Left lung (tissue), 10 donors: Measurements from ENCODE around the gene BRK1. TPM values are rescaled to one million over a fixed set of nuclear protein-coding genes. Genes with fewer than 3 reads are reported as not detected.
"Not testable (repeated sequence)": the region's sequence is repeated elsewhere in the genome, so short reads cannot be mapped to it uniquely, and the experiment has no call there.

Source experiments
- ATAC-seq: fragments of 200-7000 bp; cut with Tn5 transposase; one replicate; pipeline ENCODE4 v1.9.1; 2020; ENCODE audit warnings: moderate library complexity
- DNase-seq, 4 donors: peaks; one replicate each; pipeline ENCODE4 v3.0.0-alpha.2; 2013 to 2020
- H3K27ac ChIP-seq, 2 donors: fragments of 200-600 bp; sonication (generic) in 1 of 2; one replicate each; pipeline versions ENCODE4 v1.5.0 to v1.8.0; 2020 to 2021
- H3K27me3 ChIP-seq, 2 donors: fragments of 200-600 bp; sonication (generic) in 1 of 2; one replicate each; pipeline versions ENCODE4 v1.5.0 to v1.8.0; 2020 to 2021
- H3K36me3 ChIP-seq, 2 donors: fragments of 200-600 bp; sonication (generic) in 1 of 2; one replicate each; pipeline versions ENCODE4 v1.5.0 to v1.8.0; 2020 to 2021
- H3K4me1 ChIP-seq, 2 donors: fragments of 200-600 bp; one replicate each; pipeline ENCODE4 v1.8.0; 2021
- H3K4me3 ChIP-seq, 2 donors: fragments of 200-600 bp; sonication (generic) in 1 of 2; one replicate each; pipeline versions ENCODE4 v1.5.0 to v1.8.0; 2020 to 2021; ENCODE audit warnings: mild to moderate bottlenecking in 1 of 2
- H3K9me3 ChIP-seq, 2 donors: fragments of 200-600 bp; sonication (generic) in 1 of 2; one replicate each; pipeline versions ENCODE4 v1.5.0 to v1.8.0; 2020 to 2021
- CTCF ChIP-seq, 2 donors: fragments of 200-600 bp; sonication (generic) in 1 of 2; IDR thresholded peaks; one replicate each; pipeline versions ENCODE4 v1.5.0 to v1.8.0; 2021; ENCODE audit warnings: antibody characterized with exemption in 2 of 2
- intact Hi-C, 2 donors: fragments of 100-400 bp; cut with DNase I; formaldehyde crosslinking; loops; one replicate each; pipeline versions ENCODE4 v1.11.2 to v1.14.2; 2022
- polyA plus RNA-seq, 6 donors: library from polyadenylated mRNA; unstranded; fragments of 120-200 nt; gene quantifications; one replicate each; pipeline ENCODE4 v1.2.1, GENCODE V29; 2013; ENCODE audit not compliant: insufficient read length in 6 of 6
- total RNA-seq, 2 donors: library from RNA; stranded (reverse); fragmentation: NEBNext Ultra II Directional; extraction: Animal tissue kit (Norgen Biotek cat#: 25700); gene quantifications; one replicate each; pipeline ENCODE4 v1.2.1, GENCODE V29; 2021
- donor health status: DM: no; HTN: yes; CAD: no.
- donor health status: DM: no; HTN: no; CAD: no.

BRK1 gene
- total and polyA plus RNA-seq, 8 donors: 114 to 210 (median 184) TPM

- ATAC-seq: no peak
- intact Hi-C loops: no loop called here
These were observed 3.9 kb downstream of the BRK1 start for GRCh38 chr3:10119376-10119775.

GRCh38 chr3:10121064-10121463, 5.6 kb downstream of the BRK1 start:
- TF ChIP-seq CTCF (IDR thresholded peaks at IDR 0.05): no peak
- no peak for DNase-seq
- Histone ChIP-seq H3K27ac (no peak overlapping the region), H3K4me3 (no peak overlapping the region), H3K9me3 (no peaks in the 10 kb centered on the region), H3K36me3 (peaks cover 0 to 33% of the 10 kb centered on the region in 2 donors), H3K27me3 (no peaks in the 10 kb centered on the region), H3K4me1 (peaks cover 4 to 42% of the 10 kb centered on the region in 2 donors)
- intact Hi-C loops: no loop called here
- no peak for ATAC-seq

More at GRCh38 chr3:10119376-10119775, 3.9 kb downstream of the BRK1 start:
- Histone ChIP-seq H3K4me1 (peaks cover 4 to 44% of the 10 kb centered on the region in 2 donors), H3K27me3 (no peaks in the 10 kb centered on the region), H3K4me3 (no peak overlapping the region), H3K27ac (no peak overlapping the region), H3K9me3 (no peaks in the 10 kb centered on the region), H3K36me3 (peaks cover 0 to 16% of the 10 kb centered on the region in 2 donors)
- TF ChIP-seq CTCF (IDR thresholded peaks at IDR 0.05): no peak
- no peak for DNase-seq

GRCh38 chr3:10122724-10123123, 7.2 kb downstream of the BRK1 start:
- Histone ChIP-seq H3K4me1 (peaks cover 0 to 25% of the 10 kb centered on the region in 2 donors), H3K9me3 (no peaks in the 10 kb centered on the region), H3K4me3 (no peak overlapping the region), H3K27me3 (no peaks in the 10 kb centered on the region), H3K27ac (no peak overlapping the region), H3K36me3 (peaks cover 0 to 50% of the 10 kb centered on the region in 2 donors)
- no peak for ATAC-seq
- no peak for DNase-seq
- intact Hi-C loops: no loop called here
- no peak for TF ChIP-seq CTCF (IDR thresholded peaks at IDR 0.05)

GRCh38 chr3:10135872-10136271, 20.4 kb downstream of the BRK1 start:
- H3K4me1 ChIP-seq: not testable (repeated sequence)

GRCh38 chr3:10136426-10137005, 21.0 kb downstream of the BRK1 start:
- Histone ChIP-seq H3K36me3 (no peaks in the 10 kb centered on the region), H3K27me3 (no peaks in the 10 kb centered on the region), H3K4me1 (peaks cover 0 to 4% of the 10 kb centered on the region in 2 donors), H3K27ac (no peak overlapping the region), H3K4me3 (no peak overlapping the region), H3K9me3 (no peaks in the 10 kb centered on the region)
- ATAC-seq (no peak), DNase-seq (no peak)
- intact Hi-C loops: no loop called here
- no peak for TF ChIP-seq CTCF (IDR thresholded peaks at IDR 0.05)

More at GRCh38 chr3:10135872-10136271, 20.4 kb downstream of the BRK1 start:
- H3K9me3 ChIP-seq, H3K27me3 ChIP-seq, H3K4me3 ChIP-seq, DNase-seq, intact Hi-C loops, ATAC-seq, H3K27ac ChIP-seq, H3K36me3 ChIP-seq: not testable (repeated sequence)

- Histone ChIP-seq H3K27me3 (no peaks in the 10 kb centered on the region), H3K27ac (no peak overlapping the region), H3K4me1 (peaks cover 0 to 4% of the 10 kb centered on the region in 2 donors), H3K9me3 (no peaks in the 10 kb centered on the region), H3K36me3 (no peaks in the 10 kb centered on the region), H3K4me3 (no peak overlapping the region)
- intact Hi-C loops: no loop called here
- DNase-seq (no peak), ATAC-seq (no peak)
- TF ChIP-seq CTCF (IDR thresholded peaks at IDR 0.05): no peak
These were observed 21.7 kb downstream of the BRK1 start for GRCh38 chr3:10137178-10137577.
